Measurements from ENCODE around the gene OMG. TPM values are rescaled to one million over a fixed set of nuclear protein-coding genes. Genes with fewer than 3 reads are reported as not detected.

The OMG gene
- total and polyA plus RNA-seq, 2 donors (not counting 3 experiments of a cell fraction or from before 2014, with no cell fraction given), result 0.86 TPM; not detected in 1

DNA sequence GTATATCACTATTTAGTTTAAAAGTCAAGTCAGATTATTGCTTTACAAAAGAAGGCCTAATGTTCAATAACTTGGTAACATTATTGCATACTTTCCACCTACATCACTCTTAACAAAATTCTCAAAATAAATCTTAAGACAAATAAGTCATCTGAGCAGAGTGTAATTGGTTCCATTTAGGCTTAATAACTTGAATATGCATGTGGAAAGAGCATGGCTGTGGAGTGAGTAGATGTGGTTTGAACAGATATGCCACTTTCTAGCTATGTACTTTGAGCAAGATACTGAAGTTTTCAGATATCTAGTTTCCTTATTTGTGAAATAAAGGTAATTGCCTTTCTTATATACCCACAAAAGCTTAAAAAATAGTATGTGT, 31.1 kb upstream of the OMG start:
- Histone ChIP-seq H3K36me3 (ENCODE audit: control insufficient read depth in 2 of 2, extremely low read depth in 1 of 2, insufficient read depth in 2 of 2, low read length in 2 of 2) (peaks cover 0 to 2% of the 10 kb centered on the region in 2 experiments), H4K20me1 (replicated peaks; ENCODE audit: control insufficient read depth, extremely low read depth, insufficient read depth, low read length) (no peaks in the 10 kb centered on the region), H3K4me1 (ENCODE audit: control insufficient read depth, extremely low read depth, insufficient read depth, low read length) (peaks cover 3% of the 10 kb centered on the region), H3K9me1 (replicated peaks; ENCODE audit: control insufficient read depth, extremely low read depth, insufficient read depth, low read length) (no peaks in the 10 kb centered on the region), H3K4me2 (ENCODE audit: insufficient read depth, low read length) (no peak overlapping the region), H3K27ac (ENCODE audit: insufficient read depth, low read depth, low read length) (no peak overlapping the region), H3K27me3 (ENCODE audit: control insufficient read depth in 2 of 2, insufficient read depth in 2 of 2, low read length in 2 of 2) (no peaks in the 10 kb centered on the region), H2AFZ (ENCODE audit: low read depth, low read length) (no peak overlapping the region), H3K9me3 (replicated peaks; ENCODE audit: control insufficient read depth, insufficient read depth, low read length) (no peaks in the 10 kb centered on the region), H3K4me3 (replicated peaks in 1 of 3; ENCODE audit: insufficient read depth in 1 of 3, low read depth in 1 of 3, low read length in 3 of 3) (no peak overlapping the region), H3K79me2 (ENCODE audit: control insufficient read depth, insufficient read depth, low read length) (no peaks in the 10 kb centered on the region), H3K9ac (replicated peaks; ENCODE audit: extremely low read depth, insufficient read depth, low read length) (no peak overlapping the region)
- ChIA-PET POLR2A (no interaction called here), CTCF (interaction anchor here (0.7 to 1.5 kb wide), 4 partner anchors 10 to 33 kb away, joined by 3 to 6 read pairs (median 4); partner anchors contain the start of gene EVI2B)
- TF ChIP-seq CTCF (IDR thresholded peaks at IDR 0.05; ENCODE audit: extremely low read depth in 1 of 2, insufficient read depth in 1 of 2, low read depth in 1 of 2, low read length in 2 of 2) (no peak), POLR2A (IDR thresholded peaks at IDR 0.05; ENCODE audit: low read depth, low read length) (no peak), FOS (IDR thresholded peaks at IDR 0.05; ENCODE audit: borderline replicate concordance, insufficient read depth, low read length) (no peak)
- TF ChIP-seq, protein P1, sequence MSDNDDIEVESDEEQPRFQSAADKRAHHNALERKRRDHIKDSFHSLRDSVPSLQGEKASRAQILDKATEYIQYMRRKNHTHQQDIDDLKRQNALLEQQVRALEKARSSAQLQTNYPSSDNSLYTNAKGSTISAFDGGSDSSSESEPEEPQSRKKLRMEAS (IDR thresholded peaks at IDR 0.05; ENCODE audit: insufficient read depth, insufficient read length), result no peak
- DNase-seq (ENCODE audit: low read depth, low spot score) (no peak), FAIRE-seq (no peak)
- intact Hi-C loops (cut with micrococcal nuclease) (no loop called here), dilution Hi-C loops (cut with MboI; ENCODE audit: extremely low pct_ligation_motif_present, low sequenced_read_pairs) (no loop called here)
- no TSS peak for BruUV-seq (replicated peaks)

GRCh38 chr17:31327534-31328159, 30.6 kb upstream of the OMG start:
- H3K4me3 ChIP-seq (replicated peaks in 1 of 3; ENCODE audit: insufficient read depth in 1 of 3, low read depth in 1 of 3, low read length in 3 of 3), result no peak overlapping the region
- H3K27ac ChIP-seq (ENCODE audit: insufficient read depth, low read depth, low read length), result peak overlapping the region; percentile 40
- intact Hi-C loops (cut with micrococcal nuclease), result no loop called here
- TF ChIP-seq JUN (IDR thresholded peaks at IDR 0.05; ENCODE audit: borderline replicate concordance, insufficient read depth, insufficient read length, low read depth) (peak; percentile 50), FOS (IDR thresholded peaks at IDR 0.05; ENCODE audit: borderline replicate concordance, insufficient read depth, low read length) (peak; percentile 63)
- TF ChIP-seq, protein P1 (IDR thresholded peaks at IDR 0.05; ENCODE audit: insufficient read depth, insufficient read length), result no peak
- H3K9me1 ChIP-seq (replicated peaks; ENCODE audit: control insufficient read depth, extremely low read depth, insufficient read depth, low read length), result no peaks in the 10 kb centered on the region
- no peak overlapping the region for H3K4me2 ChIP-seq (ENCODE audit: insufficient read depth, low read length)
- H4K20me1 ChIP-seq (replicated peaks; ENCODE audit: control insufficient read depth, extremely low read depth, insufficient read depth, low read length), result no peaks in the 10 kb centered on the region
- DNase-seq (ENCODE audit: low read depth, low spot score) (no peak), FAIRE-seq (peak; percentile 73)
- H3K79me2 ChIP-seq (ENCODE audit: control insufficient read depth, insufficient read depth, low read length), result no peaks in the 10 kb centered on the region
- H3K27me3 ChIP-seq (ENCODE audit: control insufficient read depth in 2 of 2, insufficient read depth in 2 of 2, low read length in 2 of 2), result no peaks in the 10 kb centered on the region
- ChIA-PET CTCF (interaction anchor here (0.7 to 1.5 kb wide), 4 partner anchors 9 to 34 kb away, joined by 3 to 6 read pairs (median 4); partner anchors contain the start of gene EVI2B), POLR2A (no interaction called here)
- H3K9me3 ChIP-seq (replicated peaks; ENCODE audit: control insufficient read depth, insufficient read depth, low read length), result no peaks in the 10 kb centered on the region
- no peak overlapping the region for H2AFZ ChIP-seq (ENCODE audit: low read depth, low read length)
- dilution Hi-C loops (cut with MboI; ENCODE audit: extremely low pct_ligation_motif_present, low sequenced_read_pairs), result no loop called here
- H3K9ac ChIP-seq (replicated peaks; ENCODE audit: extremely low read depth, insufficient read depth, low read length), result no peak overlapping the region
- peaks cover 3% of the 10 kb centered on the region for H3K4me1 ChIP-seq (ENCODE audit: control insufficient read depth, extremely low read depth, insufficient read depth, low read length)
- peaks cover 0 to 2% of the 10 kb centered on the region in 2 experiments for H3K36me3 ChIP-seq (ENCODE audit: control insufficient read depth in 2 of 2, extremely low read depth in 1 of 2, insufficient read depth in 2 of 2, low read length in 2 of 2)
- no TSS peak for BruUV-seq (replicated peaks)
